ENCODE results near the gene RHCG. TPM values are rescaled to one million over a fixed set of nuclear protein-coding genes. Genes with fewer than 3 reads are reported as not detected.
A peak's percentile ranks its signal among the peaks of the same experiment; 100 is the strongest.

Gene RHCG
- total and polyA plus RNA-seq, 2 of the 13 experiments (the other 11 are each of a cell fraction or from before 2014, with no cell fraction given): not detected

GRCh38 chr15:89455535-89455934 is 40.8 kb downstream of the RHCG start (continued):
- 0 out of 2 replicates have a peak, but pooled peaks have one; percentile 46 for TF ChIP-seq ZBTB25 (CRISPR knock-in tag; IDR thresholded peaks at IDR 0.05)
- TF ChIP-seq CEBPG (CRISPR knock-in tag; IDR thresholded peaks at IDR 0.05): peak; percentile 68
- peak; percentile 69; the same call in 1 of the 2 replicates for TF ChIP-seq NCOA2 (CRISPR knock-in tag; IDR thresholded peaks at IDR 0.05)
- peak; percentile 57; the same call in 1 of the 2 replicates for TF ChIP-seq TFDP2 (CRISPR knock-in tag; IDR thresholded peaks at IDR 0.05)
- 0 out of 2 replicates have a peak, but pooled peaks have one; percentile 29 for TF ChIP-seq TOPORS (CRISPR knock-in tag; IDR thresholded peaks at IDR 0.05)
- peak; percentile 59; the same call in 1 of the 2 replicates for TF ChIP-seq AHDC1 (CRISPR knock-in tag; IDR thresholded peaks at IDR 0.05; ENCODE audit: borderline replicate concordance)
- TF ChIP-seq ZNF256 (CRISPR knock-in tag; conservative IDR thresholded peaks at IDR 0.05): no peak
- peak; percentile 89 for TF ChIP-seq PAXIP1 (CRISPR knock-in tag; conservative IDR thresholded peaks at IDR 0.05)
- TF ChIP-seq ZNF44 (CRISPR knock-in tag; IDR thresholded peaks at IDR 0.05): no peak
- no peak for TF ChIP-seq ZFP41 (CRISPR knock-in tag; IDR thresholded peaks at IDR 0.05; ENCODE audit: borderline replicate concordance)
- TF ChIP-seq ZNF616 (CRISPR knock-in tag; IDR thresholded peaks at IDR 0.05; ENCODE audit: low read depth): no peak
- TF ChIP-seq ZFY (CRISPR knock-in tag; IDR thresholded peaks at IDR 0.05): 0 out of 2 replicates have a peak, but pooled peaks have one; percentile 25
- TF ChIP-seq ZNF589 (CRISPR knock-in tag; conservative IDR thresholded peaks at IDR 0.05): no peak
- TF ChIP-seq ARID4A (CRISPR knock-in tag; IDR thresholded peaks at IDR 0.05; ENCODE audit: borderline replicate concordance): peak; percentile 26; the same call in 1 of the 2 replicates
